Panc1 (cell line): ENCODE measurements around the gene PRSS3.
"Not testable (repeated sequence)": the region's sequence is repeated elsewhere in the genome, so short reads cannot be mapped to it uniquely, and the experiment has no call there.

ENCODE experiments used
- POLR2AphosphoS5 ChIP-seq: IDR thresholded peaks from 2 replicates; pipeline ENCODE4 v1.6.1; 2012; ENCODE audit warnings: mild to moderate bottlenecking, low read depth, low read length, moderate library complexity
- TF ChIP-seq, protein P1 (sequence below): fragments of 450-650 bp; IDR thresholded peaks from 2 replicates; pipeline ENCODE4 v1.5.1; 2017; ENCODE audit warnings: mild to moderate bottlenecking
- TF ChIP-seq, protein P2 (sequence below), 2 experiments: IDR thresholded peaks; 2 replicates each; pipeline ENCODE4 v1.6.1; 2011 to 2012; ENCODE audit warnings: low read depth in 2 of 2, control low read depth in 1 of 2, low read length in 1 of 2, mild to moderate bottlenecking in 1 of 2, moderate library complexity in 1 of 2; ENCODE audit not compliant: insufficient read depth in 1 of 2

DNA sequence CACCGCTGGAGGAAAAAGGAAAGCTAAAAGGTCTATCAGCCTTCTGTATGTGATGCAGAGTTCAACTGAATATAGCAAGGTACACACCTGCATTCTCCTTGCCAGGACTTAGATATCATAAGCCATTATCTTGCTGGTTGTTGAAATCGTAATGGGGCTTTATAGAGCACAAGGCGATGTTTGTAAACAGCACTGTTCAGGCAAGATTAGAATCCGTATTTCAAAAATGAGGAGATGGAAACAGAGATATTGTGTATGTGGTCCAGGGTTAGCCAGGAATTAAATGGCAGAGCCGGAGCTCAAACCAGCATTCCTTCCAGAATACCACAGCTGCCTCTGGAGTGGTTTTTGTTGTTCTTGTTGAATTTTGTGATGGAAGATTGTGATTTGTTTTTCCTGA lies 42.6 kb upstream of the PRSS3 start:
- TF ChIP-seq, protein P1, sequence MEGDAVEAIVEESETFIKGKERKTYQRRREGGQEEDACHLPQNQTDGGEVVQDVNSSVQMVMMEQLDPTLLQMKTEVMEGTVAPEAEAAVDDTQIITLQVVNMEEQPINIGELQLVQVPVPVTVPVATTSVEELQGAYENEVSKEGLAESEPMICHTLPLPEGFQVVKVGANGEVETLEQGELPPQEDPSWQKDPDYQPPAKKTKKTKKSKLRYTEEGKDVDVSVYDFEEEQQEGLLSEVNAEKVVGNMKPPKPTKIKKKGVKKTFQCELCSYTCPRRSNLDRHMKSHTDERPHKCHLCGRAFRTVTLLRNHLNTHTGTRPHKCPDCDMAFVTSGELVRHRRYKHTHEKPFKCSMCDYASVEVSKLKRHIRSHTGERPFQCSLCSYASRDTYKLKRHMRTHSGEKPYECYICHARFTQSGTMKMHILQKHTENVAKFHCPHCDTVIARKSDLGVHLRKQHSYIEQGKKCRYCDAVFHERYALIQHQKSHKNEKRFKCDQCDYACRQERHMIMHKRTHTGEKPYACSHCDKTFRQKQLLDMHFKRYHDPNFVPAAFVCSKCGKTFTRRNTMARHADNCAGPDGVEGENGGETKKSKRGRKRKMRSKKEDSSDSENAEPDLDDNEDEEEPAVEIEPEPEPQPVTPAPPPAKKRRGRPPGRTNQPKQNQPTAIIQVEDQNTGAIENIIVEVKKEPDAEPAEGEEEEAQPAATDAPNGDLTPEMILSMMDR, result not testable (repeated sequence)
- TF ChIP-seq POLR2AphosphoS5, result not testable (repeated sequence)
- TF ChIP-seq, protein P2, sequence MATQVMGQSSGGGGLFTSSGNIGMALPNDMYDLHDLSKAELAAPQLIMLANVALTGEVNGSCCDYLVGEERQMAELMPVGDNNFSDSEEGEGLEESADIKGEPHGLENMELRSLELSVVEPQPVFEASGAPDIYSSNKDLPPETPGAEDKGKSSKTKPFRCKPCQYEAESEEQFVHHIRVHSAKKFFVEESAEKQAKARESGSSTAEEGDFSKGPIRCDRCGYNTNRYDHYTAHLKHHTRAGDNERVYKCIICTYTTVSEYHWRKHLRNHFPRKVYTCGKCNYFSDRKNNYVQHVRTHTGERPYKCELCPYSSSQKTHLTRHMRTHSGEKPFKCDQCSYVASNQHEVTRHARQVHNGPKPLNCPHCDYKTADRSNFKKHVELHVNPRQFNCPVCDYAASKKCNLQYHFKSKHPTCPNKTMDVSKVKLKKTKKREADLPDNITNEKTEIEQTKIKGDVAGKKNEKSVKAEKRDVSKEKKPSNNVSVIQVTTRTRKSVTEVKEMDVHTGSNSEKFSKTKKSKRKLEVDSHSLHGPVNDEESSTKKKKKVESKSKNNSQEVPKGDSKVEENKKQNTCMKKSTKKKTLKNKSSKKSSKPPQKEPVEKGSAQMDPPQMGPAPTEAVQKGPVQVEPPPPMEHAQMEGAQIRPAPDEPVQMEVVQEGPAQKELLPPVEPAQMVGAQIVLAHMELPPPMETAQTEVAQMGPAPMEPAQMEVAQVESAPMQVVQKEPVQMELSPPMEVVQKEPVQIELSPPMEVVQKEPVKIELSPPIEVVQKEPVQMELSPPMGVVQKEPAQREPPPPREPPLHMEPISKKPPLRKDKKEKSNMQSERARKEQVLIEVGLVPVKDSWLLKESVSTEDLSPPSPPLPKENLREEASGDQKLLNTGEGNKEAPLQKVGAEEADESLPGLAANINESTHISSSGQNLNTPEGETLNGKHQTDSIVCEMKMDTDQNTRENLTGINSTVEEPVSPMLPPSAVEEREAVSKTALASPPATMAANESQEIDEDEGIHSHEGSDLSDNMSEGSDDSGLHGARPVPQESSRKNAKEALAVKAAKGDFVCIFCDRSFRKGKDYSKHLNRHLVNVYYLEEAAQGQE (IDR thresholded peaks at IDR 0.05; ENCODE audit: insufficient read depth in 1 of 2, low read depth in 2 of 2, low read length in 1 of 2), result not testable (repeated sequence)
